NCI-H1694 treated with DMSO at 0.1 percent for 48 hours (cell line): ENCODE results near the gene TSKU.

ENCODE experiments used
- DNase-seq: peaks from one replicate; lab custom pipeline; 2025; lab: John Stamatoyannopoulos, UW

TSKU gene, protein sequence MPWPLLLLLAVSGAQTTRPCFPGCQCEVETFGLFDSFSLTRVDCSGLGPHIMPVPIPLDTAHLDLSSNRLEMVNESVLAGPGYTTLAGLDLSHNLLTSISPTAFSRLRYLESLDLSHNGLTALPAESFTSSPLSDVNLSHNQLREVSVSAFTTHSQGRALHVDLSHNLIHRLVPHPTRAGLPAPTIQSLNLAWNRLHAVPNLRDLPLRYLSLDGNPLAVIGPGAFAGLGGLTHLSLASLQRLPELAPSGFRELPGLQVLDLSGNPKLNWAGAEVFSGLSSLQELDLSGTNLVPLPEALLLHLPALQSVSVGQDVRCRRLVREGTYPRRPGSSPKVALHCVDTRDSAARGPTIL

DNA sequence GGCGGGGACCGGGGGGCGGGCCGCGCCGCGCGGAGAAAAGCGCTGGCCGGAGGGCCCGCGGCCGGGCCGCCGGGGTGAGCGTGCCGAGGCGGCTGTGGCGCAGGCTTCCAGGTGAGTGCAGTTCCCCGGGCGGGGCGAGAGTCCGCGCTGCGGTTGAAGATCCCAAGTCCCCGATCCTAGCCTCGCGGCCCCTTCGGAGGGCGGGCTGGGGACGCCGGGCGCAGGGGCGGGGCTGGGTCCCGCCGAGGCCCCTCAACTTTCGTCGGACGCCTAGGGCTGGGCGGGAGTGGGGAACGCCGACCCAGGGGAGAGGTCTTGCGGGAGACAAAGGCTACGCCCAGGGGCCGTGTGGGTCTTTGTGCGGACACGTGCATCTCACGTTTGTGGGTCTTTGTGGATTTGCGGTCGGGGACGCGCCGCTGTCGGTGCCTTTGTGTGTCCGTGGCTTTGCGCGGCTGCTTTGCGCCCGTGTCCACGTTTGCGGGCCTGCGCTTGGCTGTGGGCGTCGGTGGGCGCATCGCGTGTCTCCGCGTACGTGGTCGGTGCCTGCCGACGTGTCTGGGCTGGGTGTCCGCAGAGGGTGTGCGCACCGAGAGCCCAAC is at the start of gene TSKU:
TSS of gene TSKU (plus strand) at position 63 of the 602 bp plus-strand sequence. CDS start 12,261 bp downstream, outside the sequence.
- DNase-seq = no peak

DNA sequence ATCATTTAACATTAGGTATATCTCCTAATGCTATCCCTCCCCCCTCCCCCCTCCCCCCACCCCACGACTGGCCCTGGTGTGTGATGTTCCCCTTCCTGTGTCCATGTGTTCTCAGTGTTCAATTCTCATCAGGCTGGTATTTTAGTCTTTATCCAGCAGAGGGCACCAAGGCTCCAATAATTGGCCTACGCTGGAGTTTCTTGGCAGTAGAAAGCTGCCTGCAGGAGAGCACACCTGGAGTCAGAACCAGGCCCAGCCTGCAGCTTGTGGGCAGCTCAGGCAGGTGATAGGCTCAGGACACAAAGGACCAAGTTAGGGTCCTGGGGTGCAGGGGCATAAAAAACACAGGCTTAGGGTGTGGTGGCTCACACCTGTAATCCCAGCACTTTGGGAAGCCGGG is 49.2 kb upstream of the TSKU start:
- DNase-seq = peak; percentile 34

DNA sequence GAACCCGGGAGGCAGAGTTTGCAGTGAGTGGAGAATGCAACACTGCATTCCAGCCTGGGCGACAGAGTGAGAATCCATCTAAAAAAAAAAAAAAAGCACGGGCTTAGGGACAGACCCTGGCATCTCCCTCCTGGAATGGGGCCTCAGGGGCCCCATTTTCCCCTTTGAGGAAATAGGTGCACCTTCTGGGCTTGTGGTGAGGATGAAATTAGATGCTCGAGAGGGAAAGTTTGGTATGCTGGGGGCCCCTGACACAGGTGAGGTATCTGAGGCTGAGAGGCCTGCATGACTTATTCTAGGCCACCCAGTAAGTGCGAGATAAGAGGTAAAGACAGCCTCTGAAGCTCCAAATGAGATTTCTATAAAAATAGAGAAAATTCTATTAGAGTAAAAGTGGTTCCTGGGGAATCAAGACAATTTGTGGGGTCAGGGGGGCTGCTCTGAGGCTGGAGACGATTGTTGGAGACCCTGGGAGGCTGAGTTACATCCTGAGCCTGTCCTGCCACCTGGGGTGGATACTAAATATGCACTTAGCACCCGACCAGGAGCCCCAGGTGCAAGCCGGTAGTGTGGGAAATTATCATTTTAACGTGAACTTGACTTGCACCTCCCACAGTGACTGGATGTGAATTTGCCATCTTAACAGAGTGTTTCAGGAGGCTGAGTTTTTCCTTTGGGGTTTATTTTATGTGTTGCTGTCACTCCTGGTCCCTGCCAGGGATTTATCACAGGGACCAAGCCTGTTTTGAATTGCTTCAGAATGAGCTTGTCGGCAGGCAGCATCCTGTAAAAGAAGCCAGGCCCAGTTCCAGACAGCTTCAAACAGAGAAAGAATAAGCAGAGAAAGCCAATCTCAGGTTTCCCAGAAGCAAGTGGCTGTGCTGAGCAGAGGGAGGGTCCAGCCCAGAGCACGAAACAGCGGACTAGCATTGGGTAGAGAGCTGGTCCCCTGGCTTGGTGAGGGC is 48.4 kb upstream of the TSKU start:
- DNase-seq = no peak

DNA sequence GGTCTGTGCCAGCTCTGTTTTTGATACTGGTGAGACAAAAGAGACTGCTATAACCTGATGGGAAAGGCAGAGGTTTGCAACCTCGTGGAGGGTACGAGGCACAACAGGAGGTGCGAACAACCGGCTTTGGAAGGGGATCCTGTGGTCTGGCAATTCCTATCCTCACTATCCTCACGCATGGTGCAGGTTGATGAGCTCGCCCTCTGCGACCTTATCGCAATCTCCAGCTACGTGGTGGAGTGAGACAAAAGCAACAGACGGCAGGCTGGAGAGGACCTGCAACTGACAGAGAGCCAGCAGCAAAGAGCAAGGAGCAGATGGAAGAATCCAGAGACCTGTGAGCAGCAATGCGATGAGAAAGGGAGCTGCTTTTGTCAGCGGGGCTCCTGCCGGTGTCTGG is 47.3 kb upstream of the TSKU start:
- peak; percentile 62 for DNase-seq

DNA sequence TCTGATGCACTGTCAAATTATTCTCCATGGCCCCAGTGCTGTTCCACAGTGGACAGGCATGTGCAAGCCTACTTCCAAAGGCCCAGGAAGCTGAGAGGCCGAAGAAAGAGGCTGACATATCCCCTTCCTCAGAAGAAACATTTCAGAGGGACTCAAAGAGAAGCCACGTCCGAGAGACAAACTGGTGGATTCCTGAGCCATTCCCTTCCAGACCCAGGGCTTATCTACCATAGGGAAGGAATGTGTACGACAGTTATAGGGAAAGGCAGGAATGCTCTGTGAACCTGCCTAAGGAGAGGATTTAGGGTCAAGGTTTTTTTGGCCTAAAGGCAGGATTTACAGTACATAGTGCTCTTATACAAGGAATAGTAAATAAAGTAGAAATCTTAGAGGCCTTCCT is 46.9 kb upstream of the TSKU start:
- no peak for DNase-seq

DNA sequence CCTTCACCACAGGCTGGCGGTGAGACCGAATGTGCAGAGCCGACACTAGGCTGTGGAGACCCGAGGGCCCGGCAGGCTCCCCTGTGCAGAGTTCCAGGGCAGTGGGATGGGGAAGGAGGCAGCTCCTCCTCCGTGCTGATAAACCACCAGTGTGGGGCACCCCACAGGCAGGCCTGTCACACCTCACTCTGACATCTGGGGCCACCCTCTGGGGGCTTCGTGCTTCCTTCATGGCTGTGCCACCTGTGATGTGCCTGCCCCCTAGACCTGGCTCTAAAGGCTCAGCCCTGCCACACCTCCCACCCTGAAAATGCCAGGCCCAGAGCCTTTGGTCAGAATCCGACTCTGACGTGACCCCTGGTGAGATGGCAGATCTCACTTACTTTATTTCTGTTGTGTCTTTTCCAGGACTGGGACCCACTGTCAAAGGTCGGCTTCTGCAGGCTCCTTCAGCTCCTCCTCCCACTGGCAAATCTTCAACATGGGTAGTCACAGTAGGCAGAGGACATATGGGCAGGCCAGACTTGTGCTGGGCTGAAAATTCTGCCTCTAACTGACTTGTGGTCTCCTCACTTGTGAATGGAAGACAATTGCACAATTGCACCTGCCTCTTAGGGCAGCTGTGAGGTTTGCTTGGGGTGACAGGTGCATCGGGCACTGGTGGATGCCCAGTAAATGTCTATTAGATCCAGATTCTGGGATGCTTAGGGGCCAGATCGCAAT is 46.2 kb upstream of the TSKU start:
- DNase-seq = no peak

DNA sequence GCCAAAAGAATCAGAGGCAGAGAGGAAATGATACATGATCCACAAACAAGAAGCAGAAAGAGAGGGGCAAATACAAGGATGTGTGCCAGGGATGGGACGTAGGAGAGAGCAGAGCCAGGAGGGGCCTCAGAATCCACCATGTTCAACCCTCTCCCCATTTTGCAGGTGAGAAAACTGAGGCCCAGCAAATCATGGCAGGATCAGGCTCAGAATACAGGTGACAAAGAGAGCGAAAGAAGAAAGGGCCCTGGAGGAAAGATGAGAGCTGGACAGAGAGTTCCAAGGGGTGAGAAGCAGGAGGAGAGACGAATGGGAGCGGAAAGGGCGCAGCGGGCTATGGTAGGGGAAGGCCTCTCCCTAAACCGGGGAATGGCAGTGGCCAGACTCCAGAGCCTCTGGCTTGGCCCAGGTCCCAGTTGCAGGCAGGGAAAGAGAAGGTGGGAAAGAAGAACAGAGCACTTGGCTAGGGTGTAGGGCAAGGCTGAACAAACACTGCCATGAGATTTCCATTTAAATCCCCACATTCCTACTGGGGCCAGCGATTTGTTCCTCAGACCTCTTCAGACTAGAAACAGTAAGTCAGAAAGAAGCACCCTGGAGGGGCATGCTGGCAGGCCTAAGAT is 44.4 kb upstream of the TSKU start:
- no peak for DNase-seq

DNA sequence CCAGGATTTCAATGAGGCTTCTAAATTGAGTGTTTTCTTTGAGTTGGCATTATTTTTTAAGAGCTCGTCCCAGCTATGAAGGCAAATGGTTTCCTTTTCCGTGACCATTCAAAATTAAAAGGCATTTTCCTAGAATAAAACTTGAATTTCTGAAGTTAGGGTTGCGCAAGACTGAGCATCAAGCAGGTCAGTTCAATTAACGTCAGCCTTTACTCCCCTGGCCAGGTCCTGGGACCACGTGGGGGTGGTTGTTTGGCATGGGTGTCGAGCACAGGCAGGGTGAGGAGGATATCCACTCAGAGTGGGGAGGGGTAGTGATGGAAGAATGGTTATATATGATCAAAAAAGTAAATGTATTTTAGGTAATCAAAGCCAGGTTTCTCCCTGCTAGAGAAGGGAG is 43.4 kb upstream of the TSKU start:
- DNase-seq = no peak

DNA sequence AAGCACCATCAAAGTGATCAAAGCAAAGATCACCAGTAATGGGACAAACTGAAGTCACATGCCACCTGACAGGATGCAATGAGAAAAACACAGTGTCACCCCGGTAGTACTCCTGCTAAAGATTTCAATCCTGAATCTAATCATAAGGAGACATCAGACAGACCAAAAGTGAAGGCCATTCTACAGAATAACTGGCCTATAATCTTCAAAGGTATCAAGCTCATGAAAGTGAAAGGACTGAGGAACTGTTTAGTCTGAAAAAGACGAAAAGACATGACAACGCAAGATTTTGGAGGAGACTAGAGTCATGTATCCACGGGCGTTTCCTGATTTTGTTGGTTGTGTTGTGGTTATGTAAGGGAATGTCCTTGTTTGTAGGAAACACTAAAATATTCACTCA is 42.4 kb upstream of the TSKU start:
- DNase-seq = no peak

DNA sequence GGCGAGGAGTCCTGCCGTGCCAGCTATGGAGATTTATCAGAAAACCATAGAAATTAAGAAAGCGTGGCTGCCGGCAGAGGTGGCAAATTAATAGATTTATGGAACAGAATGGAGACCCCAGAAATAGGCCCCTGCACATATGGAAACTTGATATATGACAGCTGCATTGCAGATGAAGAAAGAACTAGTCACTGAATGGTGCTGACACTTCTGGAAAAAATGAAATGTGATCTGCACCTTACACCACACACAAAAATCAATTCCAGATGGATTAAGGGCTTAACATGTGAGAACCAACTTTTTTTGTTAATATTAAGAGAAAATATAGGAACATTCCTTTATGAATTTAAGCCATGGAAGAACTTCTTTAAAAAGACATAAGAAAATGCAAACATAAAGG is 40.3 kb upstream of the TSKU start:
- DNase-seq = no peak

DNA sequence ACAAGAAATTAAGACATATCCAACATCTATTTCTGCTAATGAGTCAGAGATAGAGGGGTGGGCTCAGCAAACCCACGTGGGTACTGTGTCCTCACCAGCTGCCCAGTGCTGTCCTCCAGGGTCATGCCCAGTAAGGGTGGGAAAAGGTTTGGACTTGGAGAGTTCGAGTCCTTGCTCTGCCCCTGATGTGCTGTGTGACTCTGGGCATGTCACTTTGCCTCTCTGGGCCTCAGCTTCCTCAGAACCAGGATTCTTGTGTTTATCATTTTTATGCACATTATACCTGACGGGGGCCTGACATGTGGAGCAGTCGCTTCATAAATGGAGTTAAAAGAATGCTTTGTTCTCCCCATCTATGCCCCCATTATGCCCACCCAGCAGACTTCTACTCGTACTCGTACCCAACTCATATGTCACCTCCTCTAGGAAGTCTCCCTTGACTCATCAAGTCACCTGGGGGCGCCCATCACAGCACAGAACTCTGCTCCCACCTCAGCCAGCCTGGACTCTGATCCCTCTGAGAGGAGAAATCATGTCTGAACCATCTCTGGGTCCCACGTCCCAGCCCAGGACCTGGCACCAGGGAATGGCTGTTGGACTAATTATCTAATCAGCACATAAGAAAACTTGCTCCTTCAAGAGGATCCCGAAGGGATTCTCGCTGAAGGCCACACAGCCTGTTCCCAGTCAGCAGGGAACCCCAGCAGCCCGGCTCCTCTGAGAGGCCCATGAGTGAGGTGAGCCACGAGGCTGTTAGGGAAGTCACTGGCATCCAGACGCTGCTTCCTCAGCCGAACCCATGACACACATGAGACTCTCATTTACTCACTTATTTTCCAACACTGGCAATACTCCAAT is 38.7 kb upstream of the TSKU start:
- no peak for DNase-seq

DNA sequence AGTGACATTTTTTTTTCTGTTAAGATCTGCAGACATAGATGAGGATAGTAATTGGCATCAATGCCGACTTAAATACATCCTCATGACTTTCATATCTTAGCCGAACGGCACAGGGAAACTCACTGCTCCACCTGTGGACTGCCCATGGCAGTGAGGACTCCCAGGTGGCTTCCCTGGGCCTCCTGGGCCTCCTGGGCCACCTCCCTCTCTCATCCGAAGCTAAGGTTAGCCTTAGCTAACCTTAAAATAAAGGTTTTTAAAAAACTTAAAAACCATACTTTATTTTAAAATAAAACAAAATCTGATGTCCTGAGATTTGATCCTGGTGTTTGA is 38.1 kb upstream of the TSKU start:
- DNase-seq = no peak

DNA sequence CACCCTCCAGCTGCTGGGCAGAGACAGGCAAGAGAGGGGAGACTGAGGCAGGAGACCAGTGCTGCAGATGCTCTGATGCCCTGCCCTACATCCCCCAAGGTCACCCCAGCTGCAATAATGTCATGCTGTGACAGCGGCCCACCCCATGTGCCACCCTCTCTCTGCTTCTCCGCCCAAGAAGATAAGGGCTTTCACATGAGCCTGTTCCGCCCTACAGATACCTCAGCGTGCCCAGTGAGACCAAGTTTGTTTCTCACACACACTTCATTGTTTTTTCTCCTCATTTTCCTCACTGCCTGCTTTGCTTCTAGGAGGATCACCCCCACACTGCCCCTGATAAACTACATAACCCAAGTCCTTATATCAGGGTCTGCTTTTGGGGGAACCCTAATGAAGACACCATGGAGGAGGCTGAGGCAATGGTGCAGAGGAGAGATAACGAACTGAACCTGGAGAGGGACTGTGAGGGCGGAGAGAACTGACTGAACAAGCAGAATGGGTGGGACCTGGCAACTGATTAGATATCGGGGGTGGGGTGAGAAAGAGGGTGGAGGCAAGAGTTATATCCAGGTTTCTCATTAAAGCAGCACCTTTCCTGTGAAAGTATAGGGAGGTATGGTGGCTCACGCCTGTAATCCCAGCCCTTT is 37.5 kb upstream of the TSKU start:
- no peak for DNase-seq

DNA sequence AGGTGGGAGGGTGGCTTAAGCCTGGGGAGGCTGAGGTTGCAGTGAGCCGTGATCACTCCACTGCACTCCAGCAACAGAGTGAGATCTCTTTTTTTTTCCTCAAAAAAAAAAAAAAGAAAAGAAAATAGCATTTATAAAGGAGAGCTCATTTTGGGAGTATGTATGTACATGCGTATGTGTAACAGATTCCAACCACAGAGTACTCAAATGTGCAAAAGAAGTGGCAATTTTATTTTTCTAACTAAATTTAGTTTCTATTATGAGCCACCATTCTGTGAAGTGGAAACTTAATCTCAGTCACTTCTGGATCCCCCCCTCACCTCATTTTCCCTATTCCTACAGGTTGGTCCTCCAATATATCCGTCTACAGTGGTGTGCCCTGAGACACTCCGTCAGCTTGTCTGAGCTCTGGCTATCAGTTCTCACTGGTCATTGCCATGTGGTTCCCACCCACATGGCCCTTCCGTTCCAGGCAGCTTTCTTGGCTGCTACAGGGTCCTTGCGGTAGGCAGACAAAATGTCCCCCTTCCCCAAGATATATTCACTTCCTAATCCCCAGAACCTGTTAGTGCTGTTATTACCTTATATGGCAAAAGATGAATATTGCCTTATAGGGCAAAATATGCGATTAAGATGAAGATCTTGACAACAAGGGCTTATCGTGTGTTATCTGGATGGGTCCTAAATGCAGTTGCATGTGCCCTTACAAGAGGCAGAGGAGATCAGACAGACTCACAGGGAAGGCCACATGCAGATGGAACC is 35.8 kb upstream of the TSKU start:
- DNase-seq = no peak

DNA sequence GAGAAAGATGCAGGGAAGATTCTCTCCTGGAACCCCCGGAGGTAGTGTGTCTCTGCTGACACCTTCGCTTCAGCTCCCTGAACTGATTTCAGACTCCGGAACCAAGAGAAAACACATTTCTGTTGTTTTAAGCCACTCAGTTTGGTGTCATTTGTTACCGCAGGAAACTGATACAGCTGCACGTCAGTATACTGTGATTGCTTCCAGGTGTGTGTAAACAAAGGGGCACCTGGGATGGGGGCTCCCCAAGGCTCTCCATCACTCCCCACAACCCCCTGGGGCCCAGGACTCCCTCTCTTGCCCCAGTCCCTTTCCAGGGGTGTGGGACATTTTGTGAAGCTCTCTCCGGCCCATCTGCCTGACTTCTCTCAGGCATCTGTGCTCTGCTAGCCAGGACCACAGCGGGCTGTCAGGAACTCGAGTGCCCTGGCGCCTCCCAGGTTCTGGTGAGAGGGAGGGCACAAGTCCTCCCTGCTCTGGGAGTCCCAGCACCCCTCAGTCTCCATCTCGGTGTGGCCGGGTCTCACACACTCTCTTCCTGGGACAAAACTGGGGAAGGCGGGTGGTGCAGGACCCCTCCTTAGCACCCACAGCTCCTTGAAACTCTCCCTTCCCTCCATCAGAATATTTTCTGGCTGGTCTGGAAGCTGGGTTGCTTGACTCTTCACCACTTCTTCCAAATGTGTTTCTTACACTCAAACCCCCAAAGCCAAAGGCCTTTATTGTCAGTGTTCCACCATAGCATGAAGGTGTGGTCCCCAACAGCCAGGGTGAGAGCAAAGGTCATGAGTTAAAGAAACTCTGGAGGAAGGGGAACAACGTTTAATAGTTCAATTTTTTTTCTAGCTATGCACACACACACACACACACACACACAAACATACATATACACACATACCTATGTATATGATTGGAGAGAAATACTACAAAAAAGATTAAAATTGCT is 35.0 kb upstream of the TSKU start:
- no peak for DNase-seq

DNA sequence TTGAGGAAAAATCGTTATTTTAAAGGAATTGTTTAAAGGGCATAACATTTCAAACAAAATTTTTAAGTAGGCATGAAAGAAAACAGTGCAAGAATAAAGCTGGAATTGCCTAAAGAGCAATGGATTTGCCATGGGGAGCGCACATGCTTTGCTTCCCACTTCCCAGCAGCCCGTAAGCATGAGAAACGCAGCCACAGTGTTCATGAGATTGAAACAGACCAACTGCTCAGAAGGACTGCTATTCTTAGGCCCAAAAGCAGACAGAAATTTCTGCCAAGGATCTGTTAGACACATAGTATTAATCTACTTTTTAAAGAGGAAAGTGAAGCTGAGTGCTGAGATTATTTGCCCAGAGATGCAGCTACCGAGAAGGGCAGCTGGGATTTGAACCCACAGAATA is 34.2 kb upstream of the TSKU start:
- no peak for DNase-seq

DNA sequence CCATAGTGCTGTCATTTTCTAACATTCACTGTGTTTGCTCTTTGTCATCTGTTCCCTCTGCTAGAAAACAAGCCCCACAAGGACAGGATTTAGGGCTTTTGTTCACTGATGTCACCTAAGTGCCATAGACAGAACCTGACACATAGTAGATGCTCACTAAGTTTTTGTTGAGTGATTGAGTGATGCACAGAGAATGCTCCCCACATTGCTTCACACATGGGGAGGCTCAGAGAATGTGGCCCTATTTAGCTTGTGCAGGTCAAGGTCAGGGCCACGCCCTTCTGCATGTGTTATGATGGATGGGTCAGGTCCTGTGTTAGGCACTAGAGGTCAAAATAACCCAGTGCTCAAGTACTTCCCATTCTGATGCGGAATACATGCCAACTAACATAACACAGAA is 33.1 kb upstream of the TSKU start:
- DNase-seq = no peak

DNA sequence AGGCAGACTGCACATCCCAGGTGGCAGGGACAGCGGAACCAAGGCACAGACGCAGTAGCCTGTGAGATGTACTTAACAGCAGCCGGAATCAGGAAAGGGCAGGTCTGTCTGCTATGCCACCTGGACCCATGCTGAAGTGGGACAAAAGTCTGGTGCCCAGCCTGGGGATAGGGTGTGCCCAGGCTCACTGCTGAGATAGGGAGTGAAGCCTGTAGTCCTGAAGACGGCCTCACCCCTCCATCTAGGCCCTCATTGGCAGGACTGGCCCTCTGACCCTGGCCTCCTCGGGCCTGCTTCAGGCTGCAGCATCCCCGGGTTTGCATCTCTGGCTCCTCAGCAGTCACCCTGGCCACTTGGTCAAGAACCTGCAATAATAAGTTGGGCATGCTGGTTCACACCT is 32.4 kb upstream of the TSKU start:
- DNase-seq = no peak
